Endothelial cell of umbilical vein (primary cell): ENCODE measurements around the gene KCTD10. TPM values are rescaled to one million over a fixed set of nuclear protein-coding genes. Genes with fewer than 3 reads are reported as not detected.

Experiments
- BruUV-seq: library from RNA; stranded (reverse); fragments of 400-500 nt; replicated peaks from 2 replicates; lab custom pipeline; 2021; lab: Mats Ljungman, UMichigan
- CTCF ChIA-PET: fragments of 300-600, 350-600 bp; sonication (Branson Sonifier 250); formaldehyde crosslinking; loops from one replicate; lab custom pipeline; 2021; ENCODE audit warnings: antibody characterized with exemption, inconsistent platforms; lab: Charles Lee
- POLR2A ChIA-PET: fragments of 300-600, 350-600 bp; sonication (Branson Sonifier 250); formaldehyde crosslinking; loops from one replicate; lab custom pipeline; 2021; ENCODE audit warnings: antibody characterized with exemption, inconsistent platforms; lab: Charles Lee
- DNase-seq: peaks from one replicate; pipeline ENCODE4 v3.0.0-alpha.2; 2011; ENCODE audit warnings: low read depth, low spot score
- FAIRE-seq: peaks from 2 replicates; lab custom pipeline; 2011; peaks lifted over from hg19 to GRCh38; lab: Jason Lieb, UNC
- H2AFZ ChIP-seq: 2 replicates; pipeline ENCODE4 v1.6.0; 2012; ENCODE audit warnings: low read depth, low read length, control low read depth, inconsistent platforms
- H3K27ac ChIP-seq: 2 replicates; pipeline ENCODE4 v1.5.1; 2011; ENCODE audit warnings: low read depth, mild to moderate bottlenecking, control low read depth, low read length, moderate library complexity; ENCODE audit not compliant: insufficient read depth
- H3K27me3 ChIP-seq, 2 experiments: 2 replicates each; pipeline versions ENCODE4 v1.6.0 to v1.6.1; 2011; ENCODE audit warnings: low read length in 2 of 2, mixed read lengths in 1 of 2; ENCODE audit not compliant: control insufficient read depth in 2 of 2, insufficient read depth in 2 of 2
- H3K36me3 ChIP-seq, 2 experiments: 2 replicates in 1 of 2; 3 replicates in 1 of 2; pipeline ENCODE4 v1.5.1; 2011; ENCODE audit warnings: low read length in 2 of 2, mild to moderate bottlenecking in 1 of 2, moderate library complexity in 1 of 2; ENCODE audit not compliant: control insufficient read depth in 2 of 2, insufficient read depth in 2 of 2; ENCODE audit errors: extremely low read depth in 1 of 2
- H3K4me1 ChIP-seq: 3 replicates; pipeline ENCODE4 v1.5.1; 2011; ENCODE audit warnings: mild to moderate bottlenecking, low read length; ENCODE audit not compliant: control insufficient read depth, insufficient read depth; ENCODE audit errors: extremely low read depth
- H3K4me2 ChIP-seq: 2 replicates; pipeline ENCODE4 v1.6.1; 2011; ENCODE audit warnings: low read length, control low read depth, mixed read lengths; ENCODE audit not compliant: insufficient read depth
- H3K4me3 ChIP-seq, 3 experiments: fragments of 200-600 bp in 1 of 3; sonication (generic), shearing (Covaris generic) in 1 of 3; replicated peaks in 1 of 3; 2 replicates each; pipeline ENCODE4 v1.5.1; 2011 to 2016; ENCODE audit warnings: control low read depth in 3 of 3, low read length in 3 of 3, mild to moderate bottlenecking in 2 of 3, inconsistent platforms in 1 of 3, low read depth in 1 of 3, moderate library complexity in 1 of 3; ENCODE audit not compliant: insufficient read depth in 1 of 3
- H3K79me2 ChIP-seq: 2 replicates; pipeline ENCODE4 v1.6.0; 2012; ENCODE audit warnings: low read length, inconsistent platforms; ENCODE audit not compliant: control insufficient read depth, insufficient read depth
- H3K9ac ChIP-seq: replicated peaks from 2 replicates; pipeline ENCODE3; 2011; ENCODE audit warnings: low read length, control low read depth; ENCODE audit not compliant: insufficient read depth; ENCODE audit errors: extremely low read depth
- H3K9me1 ChIP-seq: replicated peaks from 3 replicates; pipeline ENCODE4 v1.6.0; 2011; ENCODE audit warnings: mild to moderate bottlenecking, low read length; ENCODE audit not compliant: control insufficient read depth, insufficient read depth; ENCODE audit errors: extremely low read depth
- H3K9me3 ChIP-seq: replicated peaks from 2 replicates; pipeline ENCODE4 v1.5.1; 2012; ENCODE audit warnings: low read length, inconsistent platforms; ENCODE audit not compliant: control insufficient read depth, insufficient read depth
- H4K20me1 ChIP-seq: replicated peaks from 2 replicates; pipeline ENCODE3; 2011; ENCODE audit warnings: mild to moderate bottlenecking, low read length; ENCODE audit not compliant: control insufficient read depth, insufficient read depth; ENCODE audit errors: extremely low read depth
- EZH2 ChIP-seq: IDR thresholded peaks from 2 replicates; pipeline ENCODE4 v1.6.1; 2012; ENCODE audit warnings: borderline replicate concordance, low read depth, mild to moderate bottlenecking, moderate library complexity, low read length, inconsistent platforms; ENCODE audit not compliant: severe bottlenecking
- FOS ChIP-seq: IDR thresholded peaks from 2 replicates; pipeline ENCODE4 v1.6.1; 2011; ENCODE audit warnings: mild to moderate bottlenecking, low read length, moderate library complexity, borderline replicate concordance; ENCODE audit not compliant: insufficient read depth
- GATA2 ChIP-seq: IDR thresholded peaks from 2 replicates; pipeline ENCODE4 v1.7.0; 2011; ENCODE audit warnings: low read depth, mild to moderate bottlenecking, moderate library complexity, mixed read lengths, low read length; ENCODE audit not compliant: insufficient read length, insufficient read depth
- JUN ChIP-seq: IDR thresholded peaks from 2 replicates; pipeline ENCODE4 v1.6.1; 2011; ENCODE audit warnings: borderline replicate concordance, low read depth; ENCODE audit not compliant: insufficient read length, insufficient read depth
- MYC ChIP-seq: IDR thresholded peaks from one replicate; pipeline ENCODE4 v1.6.1; 2011; ENCODE audit warnings: mild to moderate bottlenecking, low read depth, low read length
- POLR2A ChIP-seq: IDR thresholded peaks from 2 replicates; pipeline ENCODE4 v1.6.1; 2012; ENCODE audit warnings: low read depth, mild to moderate bottlenecking, control low read depth, low read length
- POLR2AphosphoS5 ChIP-seq: IDR thresholded peaks from 2 replicates; pipeline ENCODE4 v1.6.1; 2012; ENCODE audit warnings: low read depth, mild to moderate bottlenecking, control low read depth, low read length, moderate library complexity; ENCODE audit not compliant: insufficient read depth
- dilution Hi-C: fragments of 300-500 bp; cut with MboI; formaldehyde crosslinking; loops from one replicate; pipeline ENCODE4 v1.15.0; 2019; ENCODE audit warnings: low sequenced_read_pairs; ENCODE audit not compliant: extremely low pct_ligation_motif_present
- intact Hi-C: fragments of 100-400 bp; cut with micrococcal nuclease; formaldehyde crosslinking; loops from one replicate; pipeline ENCODE4 v1.10.0; 2022
- polyA plus RNA-seq, 4 experiments: library from polyadenylated mRNA; depleted of rRNA in 3 of 4; stranded (reverse) in 3 of 4; unstranded in 1 of 4; fragments of >200 nt; gene quantifications; 2 replicates each; pipeline versions ENCODE4 v1.2.1 to v1.2.3, GENCODE V29; 2011 to 2012; ENCODE audit warnings: missing spikeins in 1 of 4
- total RNA-seq: library from RNA; stranded (reverse); gene quantifications from 2 replicates; pipeline ENCODE4 v1.2.3, GENCODE V29; 2021
- TF ChIP-seq, protein P1 (sequence below): IDR thresholded peaks from 2 replicates; pipeline ENCODE4 v1.6.1; 2011; ENCODE audit not compliant: insufficient read depth, insufficient read length
- TF ChIP-seq, protein P2 (sequence below), 2 donors: IDR thresholded peaks; 1 replicate in 1 of 2; 2 replicates in 1 of 2; pipeline ENCODE4 v1.5.1; 2011; ENCODE audit warnings: low read length in 2 of 2, mild to moderate bottlenecking in 2 of 2, moderate library complexity in 2 of 2, control low read depth in 1 of 2, inconsistent platforms in 1 of 2, low read depth in 1 of 2; ENCODE audit not compliant: insufficient read depth in 1 of 2; ENCODE audit errors: extremely low read depth in 1 of 2

KCTD10 gene
- total and polyA plus RNA-seq, 2 donors (not counting 3 experiments of a cell fraction or from before 2014, with no cell fraction given): 101 to 112 TPM

DNA sequence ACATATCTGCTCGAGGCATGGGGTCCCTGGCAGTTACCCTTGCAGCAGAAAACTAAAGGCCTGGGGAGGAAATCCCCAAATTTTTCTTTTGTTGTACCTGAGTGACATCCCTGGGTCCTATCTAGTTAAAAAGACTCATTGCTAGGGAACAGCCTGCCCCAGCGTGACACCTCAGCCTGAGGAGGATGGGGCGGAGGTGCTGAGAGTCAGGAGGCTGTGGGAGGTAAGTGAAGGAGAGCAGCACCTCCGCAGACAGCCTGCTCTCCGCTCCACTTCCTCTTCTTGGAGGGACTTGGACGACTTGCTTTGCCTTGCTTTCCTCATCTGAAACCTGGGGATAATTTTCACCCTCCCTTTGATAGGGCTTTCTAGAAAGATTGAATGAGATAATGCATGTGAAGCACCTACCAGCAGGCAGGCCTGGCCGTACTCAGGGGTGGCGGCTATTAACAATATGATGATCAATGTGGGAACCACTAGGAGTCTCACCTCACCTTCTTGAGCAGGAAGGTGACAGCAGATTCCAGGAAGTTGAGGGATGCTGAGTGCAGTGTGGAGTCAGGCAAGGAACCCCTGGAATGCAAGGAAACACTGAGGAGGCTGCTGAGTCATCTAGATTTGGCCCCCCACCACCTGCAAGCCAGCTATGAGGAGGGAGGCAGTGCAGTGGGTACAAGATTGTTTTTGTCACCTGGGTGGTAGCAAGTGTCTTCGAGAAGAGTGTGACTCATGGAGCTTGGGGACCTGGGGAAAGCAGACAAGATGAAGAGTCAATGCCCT is 23.5 kb upstream of the KCTD10 start:
- H3K9me1 ChIP-seq: no peaks in the 10 kb centered on the region
- DNase-seq (no peak), FAIRE-seq (no peak)
- H3K79me2 ChIP-seq: no peaks in the 10 kb centered on the region
- no peaks in the 10 kb centered on the region for H3K4me1 ChIP-seq
- dilution Hi-C loops: no loop called here
- H3K27me3 ChIP-seq: no peaks in the 10 kb centered on the region
- H2AFZ ChIP-seq: no peak overlapping the region
- POLR2A ChIA-PET: no interaction called here
- intact Hi-C loops: no loop called here
- CTCF ChIA-PET: interaction anchor here (0.9 to 1.0 kb wide), 2 partner anchors 72 to 274 kb away, joined by 3 read pairs; no protein-coding TSS in a partner anchor
- H3K4me3 ChIP-seq: no peak overlapping the region
- no TSS peak for BruUV-seq
- H3K27ac ChIP-seq: no peak overlapping the region
- no peak overlapping the region for H3K9ac ChIP-seq
- H3K36me3 ChIP-seq: peaks cover 8 to 32% of the 10 kb centered on the region in 2 experiments
- TF ChIP-seq, protein P1, sequence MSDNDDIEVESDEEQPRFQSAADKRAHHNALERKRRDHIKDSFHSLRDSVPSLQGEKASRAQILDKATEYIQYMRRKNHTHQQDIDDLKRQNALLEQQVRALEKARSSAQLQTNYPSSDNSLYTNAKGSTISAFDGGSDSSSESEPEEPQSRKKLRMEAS: no peak
- TF ChIP-seq POLR2AphosphoS5 (no peak), JUN (no peak), EZH2 (no peak), POLR2A (no peak), GATA2 (no peak), FOS (no peak), MYC (no peak)
- TF ChIP-seq, protein P2, sequence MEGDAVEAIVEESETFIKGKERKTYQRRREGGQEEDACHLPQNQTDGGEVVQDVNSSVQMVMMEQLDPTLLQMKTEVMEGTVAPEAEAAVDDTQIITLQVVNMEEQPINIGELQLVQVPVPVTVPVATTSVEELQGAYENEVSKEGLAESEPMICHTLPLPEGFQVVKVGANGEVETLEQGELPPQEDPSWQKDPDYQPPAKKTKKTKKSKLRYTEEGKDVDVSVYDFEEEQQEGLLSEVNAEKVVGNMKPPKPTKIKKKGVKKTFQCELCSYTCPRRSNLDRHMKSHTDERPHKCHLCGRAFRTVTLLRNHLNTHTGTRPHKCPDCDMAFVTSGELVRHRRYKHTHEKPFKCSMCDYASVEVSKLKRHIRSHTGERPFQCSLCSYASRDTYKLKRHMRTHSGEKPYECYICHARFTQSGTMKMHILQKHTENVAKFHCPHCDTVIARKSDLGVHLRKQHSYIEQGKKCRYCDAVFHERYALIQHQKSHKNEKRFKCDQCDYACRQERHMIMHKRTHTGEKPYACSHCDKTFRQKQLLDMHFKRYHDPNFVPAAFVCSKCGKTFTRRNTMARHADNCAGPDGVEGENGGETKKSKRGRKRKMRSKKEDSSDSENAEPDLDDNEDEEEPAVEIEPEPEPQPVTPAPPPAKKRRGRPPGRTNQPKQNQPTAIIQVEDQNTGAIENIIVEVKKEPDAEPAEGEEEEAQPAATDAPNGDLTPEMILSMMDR (IDR thresholded peaks at IDR 0.05; ENCODE audit: extremely low read depth in 1 of 2, insufficient read depth in 1 of 2, low read depth in 1 of 2, low read length in 2 of 2): no peak
- no peak overlapping the region for H3K4me2 ChIP-seq
- no peaks in the 10 kb centered on the region for H4K20me1 ChIP-seq
- H3K9me3 ChIP-seq: no peaks in the 10 kb centered on the region
